K562 (cell line): Measurements from ENCODE around the gene MAGI3. TPM values are rescaled to one million over a fixed set of nuclear protein-coding genes. Genes with fewer than 3 reads are reported as not detected.

ENCODE experiments used
- ATAC-seq: fragments of 200-7000 bp; cut with Tn5 transposase; 3 replicates; pipeline ENCODE4 v1.9.1; 2020; ENCODE audit warnings: moderate library complexity
- BruUV-seq: library from RNA; stranded (reverse); fragments of 400-500 nt; replicated peaks from 2 replicates; lab custom pipeline; 2021; lab: Mats Ljungman, UMichigan
- CTCF ChIA-PET: fragments of 300-600 bp; formaldehyde crosslinking; extraction: SDS; loops from one replicate; lab custom pipeline; 2021; ENCODE audit warnings: low intra/inter-chr PET ratio; lab: Yijun Ruan, JAX
- POLR2A ChIA-PET: fragments of 300-600, 350-650 bp; sonication (Branson Sonifier 250); formaldehyde crosslinking; extraction: SDS; loops from one replicate; lab custom pipeline; 2021; ENCODE audit warnings: antibody characterized with exemption, inconsistent platforms; lab: Yijun Ruan, JAX
- DNase-seq, 4 experiments: peaks; one replicate each; pipeline versions ENCODE4 v3.0.0 to v3.0.0-alpha.2; 2011 to 2018; ENCODE audit warnings: low spot score in 3 of 4, mixed read lengths in 3 of 4; ENCODE audit errors: extremely low read depth in 1 of 4
- FAIRE-seq: peaks from 2 replicates; lab custom pipeline; 2011; peaks lifted over from hg19 to GRCh38; lab: Jason Lieb, UNC
- H2AFZ ChIP-seq: 2 replicates; pipeline ENCODE4 v1.6.0; 2011; ENCODE audit warnings: low read depth, low read length, control low read depth, inconsistent platforms
- H3K27ac ChIP-seq: fragments of 200-600 bp; 3 replicates; pipeline ENCODE4 v1.8.0; 2011; ENCODE audit warnings: low read depth, mild to moderate bottlenecking, control low read depth, inconsistent platforms, low read length, moderate library complexity, mixed read lengths; ENCODE audit errors: extremely low read depth
- H3K27me3 ChIP-seq, 2 experiments: fragments of 300-600 bp in 1 of 2; 2 replicates in 1 of 2; 3 replicates in 1 of 2; pipeline versions ENCODE4 v1.6.0 to v1.8.0; 2011; ENCODE audit warnings: inconsistent platforms in 2 of 2, low read length in 2 of 2, mild to moderate bottlenecking in 1 of 2, mixed read lengths in 1 of 2, moderate library complexity in 1 of 2; ENCODE audit not compliant: control insufficient read depth in 2 of 2, insufficient read depth in 2 of 2
- H3K36me3 ChIP-seq: fragments of 300-600 bp; 3 replicates; pipeline ENCODE4 v1.8.0; 2011; ENCODE audit warnings: mild to moderate bottlenecking, low read length, inconsistent platforms; ENCODE audit not compliant: control insufficient read depth, insufficient read depth
- H3K4me1 ChIP-seq, 2 experiments: fragments of 200-600 bp in 1 of 2; replicated peaks in 1 of 2; 2 replicates in 1 of 2; 3 replicates in 1 of 2; pipeline versions ENCODE4 v1.5.1 to v1.8.0; 2011; ENCODE audit warnings: inconsistent platforms in 2 of 2, low read length in 2 of 2, mild to moderate bottlenecking in 1 of 2, mixed read lengths in 1 of 2, moderate library complexity in 1 of 2; ENCODE audit not compliant: control insufficient read depth in 2 of 2, insufficient read depth in 2 of 2
- H3K4me2 ChIP-seq: 2 replicates; pipeline ENCODE4 v1.6.1; 2011; ENCODE audit warnings: low read length, control low read depth, inconsistent platforms, mixed read lengths; ENCODE audit not compliant: insufficient read depth
- H3K4me3 ChIP-seq: fragments of 200-600 bp; sonication (generic), shearing (Covaris generic); 2 replicates; pipeline ENCODE4 v1.5.1; 2016; ENCODE audit warnings: control low read depth, inconsistent platforms
- H3K79me2 ChIP-seq: fragments of 200-600 bp; 3 replicates; pipeline ENCODE4 v1.8.0; 2011; ENCODE audit warnings: low read length, inconsistent platforms; ENCODE audit not compliant: control insufficient read depth, insufficient read depth
- H3K9ac ChIP-seq, 2 experiments: 2 replicates each; pipeline versions ENCODE4 v1.6.0 to v1.6.1; 2011; ENCODE audit warnings: low read depth in 2 of 2, low read length in 2 of 2, control low read depth in 1 of 2, inconsistent platforms in 1 of 2, mild to moderate bottlenecking in 1 of 2, mixed read lengths in 1 of 2; ENCODE audit not compliant: insufficient read depth in 1 of 2
- H3K9me1 ChIP-seq: one replicate; pipeline ENCODE4 v1.6.0; 2011; ENCODE audit warnings: inconsistent platforms, mild to moderate bottlenecking, low read length, moderate library complexity; ENCODE audit not compliant: control insufficient read depth, insufficient read depth
- H3K9me3 ChIP-seq: replicated peaks from 2 replicates; pipeline ENCODE4 v1.5.1; 2011; ENCODE audit warnings: low read depth, low read length, inconsistent platforms; ENCODE audit not compliant: control insufficient read depth, insufficient read depth
- H4K20me1 ChIP-seq: replicated peaks from 2 replicates; pipeline ENCODE4 v1.6.1; 2011; ENCODE audit warnings: low read length, inconsistent platforms, mixed read lengths; ENCODE audit not compliant: control insufficient read depth, insufficient read depth
- CREM ChIP-seq: IDR thresholded peaks from 2 replicates; pipeline ENCODE4 v1.6.1; 2014; ENCODE audit warnings: antibody characterized with exemption, low read depth
- GABPB2 ChIP-seq: fragments of 250-450 bp; sonication (Bioruptor Pico); conservative IDR thresholded peaks from 2 replicates; pipeline ENCODE4 v1.5.1; 2021; ENCODE audit warnings: mild to moderate bottlenecking
- HOXB6 ChIP-seq: fragments of 250-450 bp; sonication (Bioruptor Pico); IDR thresholded peaks from 2 replicates; pipeline ENCODE4 v1.5.1; 2022; ENCODE audit warnings: mild to moderate bottlenecking, borderline replicate concordance
- IRF2 ChIP-seq: sonication (generic); formaldehyde crosslinking; IDR thresholded peaks from 2 replicates; pipeline ENCODE4 v1.8.1; 2022; ENCODE audit warnings: mild to moderate bottlenecking, missing genetic modification reagents
- KAT2B ChIP-seq: IDR thresholded peaks from one replicate; pipeline ENCODE4 v1.6.1; 2012; ENCODE audit warnings: low read depth, mild to moderate bottlenecking, control low read depth, inconsistent platforms, low read length, moderate library complexity
- KAT8 ChIP-seq: fragments of 450-650 bp; IDR thresholded peaks from 2 replicates; pipeline ENCODE4 v1.6.1; 2016; ENCODE audit warnings: low read depth, mild to moderate bottlenecking
- NCOR1 ChIP-seq: fragments of 450-650 bp; IDR thresholded peaks from 2 replicates; pipeline ENCODE4 v1.6.1; 2016; ENCODE audit warnings: mild to moderate bottlenecking, moderate library complexity
- RBM15 ChIP-seq: fragments of 200-400 bp; formaldehyde crosslinking; IDR thresholded peaks from 2 replicates; pipeline ENCODE4 v1.6.1; 2018; ENCODE audit warnings: mild to moderate bottlenecking, low read length, moderate library complexity; ENCODE audit not compliant: insufficient read depth
- WHSC1 ChIP-seq: IDR thresholded peaks from one replicate; pipeline ENCODE4 v1.6.1; 2012; ENCODE audit warnings: low read length, control low read depth, inconsistent platforms
- ZBTB17 ChIP-seq: fragments of 450-650 bp; formaldehyde crosslinking; IDR thresholded peaks from 2 replicates; pipeline ENCODE4 v1.4.0; 2020; ENCODE audit warnings: mild to moderate bottlenecking
- ZKSCAN1 ChIP-seq: fragments of 150-350 bp; IDR thresholded peaks from 2 replicates; pipeline ENCODE4 v1.6.1; 2016; ENCODE audit warnings: low read depth, low read length
- in situ Hi-C: fragments of 300-500 bp; cut with MboI; formaldehyde crosslinking; loops from 4 replicates; pipeline ENCODE4 v1.15.0; 2018; ENCODE audit warnings: inconsistent platforms, mixed read lengths
- intact Hi-C: fragments of 100-400 bp; cut with micrococcal nuclease; formaldehyde crosslinking; loops from 2 replicates; pipeline ENCODE4 v1.14.2; 2022
- polyA plus RNA-seq, 8 experiments: library from polyadenylated mRNA; depleted of rRNA in 4 of 8; stranded (reverse) in 5 of 8; unstranded in 3 of 8; fragments of >200 nt; fragmentation: Nextera tagmentation in 2 of 8; fragmentation: Illumina TruSeq in 1 of 8; extraction: Ambion mirVana in 2 of 8; extraction: Trizol in 1 of 8; gene quantifications; 2 replicates each; pipeline versions ENCODE4 v1.2.1 to v1.2.3, GENCODE V29; 2011 to 2014; ENCODE audit warnings: inconsistent platforms in 1 of 8, missing spikeins in 1 of 8
- total RNA-seq, 7 experiments: library from RNA; depleted of rRNA in 6 of 7; stranded (reverse); fragments of >200 nt in 6 of 7; fragmentation: Illumina TruSeq in 2 of 7; extraction: Trizol in 2 of 7; gene quantifications; 2 replicates each; pipeline versions ENCODE4 v1.2.1 to v1.2.3, GENCODE V29; 2011 to 2021; ENCODE audit warnings: low replicate concordance in 1 of 7
- TF ChIP-seq, protein P1 (sequence below): fragments of 450-650 bp; IDR thresholded peaks from 2 replicates; pipeline ENCODE4 v1.6.1; 2016; ENCODE audit warnings: missing biosample characterization, missing genetic modification characterization
- TF ChIP-seq, protein P2 (sequence below): fragments of 250-450 bp; sonication (Bioruptor Pico); IDR thresholded peaks from 2 replicates; pipeline ENCODE4 v1.5.0; 2020; ENCODE audit warnings: mild to moderate bottlenecking, borderline replicate concordance
- TF ChIP-seq, protein P3 (sequence below): fragments of 450-650 bp; IDR thresholded peaks from 2 replicates; pipeline ENCODE4 v1.6.1; 2016; ENCODE audit warnings: low read depth

MAGI3 gene
- total and polyA plus RNA-seq, 9 of the 15 experiments (the other 6 are each of a cell fraction or from before 2014, with no cell fraction given): 1.0 to 8.6 (median 5.5) TPM

DNA sequence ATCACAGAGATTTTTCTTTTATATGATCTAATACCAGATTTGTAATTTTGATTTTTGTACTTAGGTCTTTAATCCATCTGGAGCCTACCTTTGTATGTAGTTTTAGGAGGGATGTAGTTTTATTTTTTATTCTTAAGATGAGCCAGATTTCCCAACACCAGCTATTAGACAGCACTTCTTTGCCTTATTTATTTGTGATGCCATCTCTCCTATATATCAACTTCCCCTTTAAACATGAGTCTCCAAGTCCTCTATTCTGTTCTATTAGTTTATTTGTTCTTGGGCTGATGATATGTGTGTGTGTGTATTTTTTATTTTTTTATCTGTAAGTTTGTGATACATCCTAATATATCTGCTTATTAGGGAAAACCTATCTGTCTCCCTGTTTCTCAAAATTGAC lies 274.8 kb downstream of the MAGI3 start:
- ATAC-seq (no peak), DNase-seq (no peak), FAIRE-seq (no peak)
- Histone ChIP-seq H3K27me3 (no peaks in the 10 kb centered on the region), H3K9me1 (no peaks in the 10 kb centered on the region), H3K4me2 (no peak overlapping the region), H2AFZ (no peak overlapping the region), H3K36me3 (no peaks in the 10 kb centered on the region), H3K27ac (no peak overlapping the region), H4K20me1 (no peaks in the 10 kb centered on the region), H3K9me3 (no peaks in the 10 kb centered on the region), H3K79me2 (no peaks in the 10 kb centered on the region), H3K9ac (no peak overlapping the region), H3K4me3 (no peak overlapping the region), H3K4me1 (peaks cover 0 to 2% of the 10 kb centered on the region in 2 experiments; a peak in 2 of 5 replicates)
- POLR2A ChIA-PET: interaction anchor here (0.6 kb wide), 1 partner anchor 337 kb away, joined by 3 read pairs; no protein-coding TSS in a partner anchor
- in situ Hi-C loops (no loop called here), intact Hi-C loops (no loop called here)
- CTCF ChIA-PET: no interaction called here
- no TSS peak for BruUV-seq
- TF ChIP-seq, protein P1, sequence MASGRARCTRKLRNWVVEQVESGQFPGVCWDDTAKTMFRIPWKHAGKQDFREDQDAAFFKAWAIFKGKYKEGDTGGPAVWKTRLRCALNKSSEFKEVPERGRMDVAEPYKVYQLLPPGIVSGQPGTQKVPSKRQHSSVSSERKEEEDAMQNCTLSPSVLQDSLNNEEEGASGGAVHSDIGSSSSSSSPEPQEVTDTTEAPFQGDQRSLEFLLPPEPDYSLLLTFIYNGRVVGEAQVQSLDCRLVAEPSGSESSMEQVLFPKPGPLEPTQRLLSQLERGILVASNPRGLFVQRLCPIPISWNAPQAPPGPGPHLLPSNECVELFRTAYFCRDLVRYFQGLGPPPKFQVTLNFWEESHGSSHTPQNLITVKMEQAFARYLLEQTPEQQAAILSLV (tag): no peak
- TF ChIP-seq RBM15 (no peak), GABPB2 (CRISPR knock-in tag) (no peak), KAT8 (no peak), NCOR1 (no peak), IRF2 (CRISPR knock-in tag) (no peak), ZBTB17 (no peak), CREM (no peak), ZKSCAN1 (no peak), WHSC1 (no peak), KAT2B (no peak), HOXB6 (no peak)
- TF ChIP-seq, protein P2, sequence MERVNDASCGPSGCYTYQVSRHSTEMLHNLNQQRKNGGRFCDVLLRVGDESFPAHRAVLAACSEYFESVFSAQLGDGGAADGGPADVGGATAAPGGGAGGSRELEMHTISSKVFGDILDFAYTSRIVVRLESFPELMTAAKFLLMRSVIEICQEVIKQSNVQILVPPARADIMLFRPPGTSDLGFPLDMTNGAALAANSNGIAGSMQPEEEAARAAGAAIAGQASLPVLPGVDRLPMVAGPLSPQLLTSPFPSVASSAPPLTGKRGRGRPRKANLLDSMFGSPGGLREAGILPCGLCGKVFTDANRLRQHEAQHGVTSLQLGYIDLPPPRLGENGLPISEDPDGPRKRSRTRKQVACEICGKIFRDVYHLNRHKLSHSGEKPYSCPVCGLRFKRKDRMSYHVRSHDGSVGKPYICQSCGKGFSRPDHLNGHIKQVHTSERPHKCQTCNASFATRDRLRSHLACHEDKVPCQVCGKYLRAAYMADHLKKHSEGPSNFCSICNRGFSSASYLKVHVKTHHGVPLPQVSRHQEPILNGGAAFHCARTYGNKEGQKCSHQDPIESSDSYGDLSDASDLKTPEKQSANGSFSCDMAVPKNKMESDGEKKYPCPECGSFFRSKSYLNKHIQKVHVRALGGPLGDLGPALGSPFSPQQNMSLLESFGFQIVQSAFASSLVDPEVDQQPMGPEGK (CRISPR knock-in tag): no peak
- TF ChIP-seq, protein P3, sequence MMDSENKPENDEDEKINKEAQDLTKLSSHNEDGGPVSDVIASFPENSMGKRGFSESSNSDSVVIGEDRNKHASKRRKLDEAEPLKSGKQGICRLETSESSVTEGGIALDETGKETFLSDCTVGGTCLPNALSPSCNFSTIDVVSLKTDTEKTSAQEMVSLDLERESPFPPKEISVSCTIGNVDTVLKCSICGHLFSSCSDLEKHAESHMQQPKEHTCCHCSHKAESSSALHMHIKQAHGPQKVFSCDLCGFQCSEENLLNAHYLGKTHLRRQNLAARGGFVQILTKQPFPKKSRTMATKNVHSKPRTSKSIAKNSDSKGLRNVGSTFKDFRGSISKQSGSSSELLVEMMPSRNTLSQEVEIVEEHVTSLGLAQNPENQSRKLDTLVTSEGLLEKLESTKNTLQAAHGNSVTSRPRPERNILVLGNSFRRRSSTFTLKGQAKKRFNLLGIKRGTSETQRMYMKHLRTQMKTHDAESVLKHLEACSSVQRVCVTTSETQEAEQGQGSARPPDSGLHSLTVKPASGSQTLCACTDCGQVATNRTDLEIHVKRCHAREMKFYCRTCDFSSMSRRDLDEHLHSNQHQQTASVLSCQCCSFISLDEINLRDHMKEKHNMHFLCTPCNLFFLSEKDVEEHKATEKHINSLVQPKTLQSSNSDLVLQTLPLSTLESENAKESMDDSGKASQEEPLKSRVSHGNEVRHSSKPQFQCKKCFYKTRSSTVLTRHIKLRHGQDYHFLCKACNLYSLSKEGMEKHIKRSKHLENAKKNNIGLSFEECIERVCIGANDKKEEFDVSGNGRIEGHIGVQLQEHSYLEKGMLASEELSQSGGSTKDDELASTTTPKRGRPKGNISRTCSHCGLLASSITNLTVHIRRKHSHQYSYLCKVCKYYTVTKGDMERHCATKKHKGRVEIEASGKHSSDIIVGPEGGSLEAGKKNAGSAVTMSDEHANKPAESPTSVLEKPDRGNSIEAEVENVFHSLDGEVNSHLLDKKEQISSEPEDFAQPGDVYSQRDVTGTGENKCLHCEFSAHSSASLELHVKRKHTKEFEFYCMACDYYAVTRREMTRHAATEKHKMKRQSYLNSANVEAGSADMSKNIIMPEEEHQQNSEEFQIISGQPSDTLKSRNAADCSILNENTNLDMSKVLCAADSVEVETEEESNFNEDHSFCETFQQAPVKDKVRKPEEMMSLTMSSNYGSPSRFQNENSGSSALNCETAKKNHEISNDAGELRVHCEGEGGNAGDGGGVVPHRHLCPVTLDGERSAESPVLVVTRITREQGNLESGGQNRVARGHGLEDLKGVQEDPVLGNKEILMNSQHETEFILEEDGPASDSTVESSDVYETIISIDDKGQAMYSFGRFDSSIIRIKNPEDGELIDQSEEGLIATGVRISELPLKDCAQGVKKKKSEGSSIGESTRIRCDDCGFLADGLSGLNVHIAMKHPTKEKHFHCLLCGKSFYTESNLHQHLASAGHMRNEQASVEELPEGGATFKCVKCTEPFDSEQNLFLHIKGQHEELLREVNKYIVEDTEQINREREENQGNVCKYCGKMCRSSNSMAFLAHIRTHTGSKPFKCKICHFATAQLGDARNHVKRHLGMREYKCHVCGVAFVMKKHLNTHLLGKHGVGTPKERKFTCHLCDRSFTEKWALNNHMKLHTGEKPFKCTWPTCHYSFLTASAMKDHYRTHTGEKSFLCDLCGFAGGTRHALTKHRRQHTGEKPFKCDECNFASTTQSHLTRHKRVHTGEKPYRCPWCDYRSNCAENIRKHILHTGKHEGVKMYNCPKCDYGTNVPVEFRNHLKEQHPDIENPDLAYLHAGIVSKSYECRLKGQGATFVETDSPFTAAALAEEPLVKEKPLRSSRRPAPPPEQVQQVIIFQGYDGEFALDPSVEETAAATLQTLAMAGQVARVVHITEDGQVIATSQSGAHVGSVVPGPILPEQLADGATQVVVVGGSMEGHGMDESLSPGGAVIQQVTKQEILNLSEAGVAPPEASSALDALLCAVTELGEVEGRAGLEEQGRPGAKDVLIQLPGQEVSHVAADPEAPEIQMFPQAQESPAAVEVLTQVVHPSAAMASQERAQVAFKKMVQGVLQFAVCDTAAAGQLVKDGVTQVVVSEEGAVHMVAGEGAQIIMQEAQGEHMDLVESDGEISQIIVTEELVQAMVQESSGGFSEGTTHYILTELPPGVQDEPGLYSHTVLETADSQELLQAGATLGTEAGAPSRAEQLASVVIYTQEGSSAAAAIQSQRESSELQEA: no peak
